Islet precursor cell (in vitro differentiated cells): ENCODE measurements around the gene RICTOR.

ENCODE experiments used
- DNase-seq: peaks from one replicate; pipeline ENCODE4 v3.0.0-alpha.2; 2018

Gene RICTOR

DNA sequence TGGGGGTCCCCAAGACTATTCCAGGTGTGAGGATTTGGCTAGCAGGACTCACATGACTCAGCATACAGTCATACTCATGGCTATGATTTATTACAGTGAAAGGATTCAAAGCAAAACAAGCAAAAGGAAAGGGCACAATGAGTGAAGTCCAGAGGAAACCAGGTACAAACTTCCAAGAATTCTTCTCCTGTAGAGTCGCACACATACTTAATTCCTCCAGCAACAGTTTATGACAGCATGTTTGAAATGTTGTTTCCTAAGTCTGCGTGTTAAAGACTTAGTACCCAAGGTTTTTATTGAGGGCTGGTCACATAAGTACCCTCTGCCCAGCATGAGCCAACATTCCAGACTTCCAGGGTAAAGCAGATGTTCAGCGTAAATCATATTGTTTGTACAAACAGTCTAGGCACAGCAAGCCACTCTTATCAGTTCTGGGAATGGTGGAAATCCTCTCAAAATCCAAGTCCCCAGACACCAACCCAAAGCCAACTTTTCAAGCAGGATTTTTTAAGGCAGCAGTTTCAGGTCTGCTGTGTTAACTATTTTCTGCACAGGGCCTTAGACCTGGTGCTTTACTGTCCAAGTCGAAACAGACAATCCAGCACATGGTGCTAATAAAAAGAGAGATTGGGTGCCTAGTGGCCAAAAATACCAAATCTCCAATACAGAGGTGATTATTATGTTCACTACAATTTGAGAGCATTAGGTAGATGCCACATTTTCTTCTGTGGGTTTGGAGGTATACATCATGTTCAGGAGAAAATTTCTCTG is 18.6 kb upstream of the RICTOR start:
- DNase-seq: no peak

DNA sequence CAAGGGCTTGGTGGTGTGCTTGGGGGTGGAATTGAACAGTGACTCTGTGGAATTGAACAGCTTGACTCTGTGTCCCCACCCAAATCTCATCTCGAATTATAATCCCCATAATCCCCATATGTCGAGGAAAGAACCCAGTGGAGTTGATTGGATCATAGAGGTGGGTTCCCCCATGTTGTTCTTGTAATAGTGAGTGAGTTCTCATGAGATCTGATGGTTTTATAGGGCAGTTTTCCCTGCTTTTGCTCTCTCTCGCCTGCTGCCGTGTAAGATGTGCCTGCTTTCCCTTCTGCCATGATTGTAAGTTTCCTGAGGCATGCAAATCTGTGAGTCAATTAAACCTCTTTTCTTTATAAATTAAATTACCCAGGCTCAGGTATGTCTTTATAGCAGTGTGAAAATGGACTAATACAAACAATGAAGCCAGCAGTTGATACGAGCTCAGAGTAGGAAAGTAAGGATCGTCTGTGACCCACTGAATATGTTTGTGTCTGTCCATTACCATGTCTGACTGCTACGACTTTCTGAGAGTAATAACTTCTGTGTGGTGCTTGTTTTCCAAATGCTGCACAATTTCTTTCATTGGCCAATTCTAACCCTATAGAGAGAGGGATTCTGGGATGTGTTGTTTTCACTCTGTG is 17.9 kb upstream of the RICTOR start:
- no peak for DNase-seq

DNA sequence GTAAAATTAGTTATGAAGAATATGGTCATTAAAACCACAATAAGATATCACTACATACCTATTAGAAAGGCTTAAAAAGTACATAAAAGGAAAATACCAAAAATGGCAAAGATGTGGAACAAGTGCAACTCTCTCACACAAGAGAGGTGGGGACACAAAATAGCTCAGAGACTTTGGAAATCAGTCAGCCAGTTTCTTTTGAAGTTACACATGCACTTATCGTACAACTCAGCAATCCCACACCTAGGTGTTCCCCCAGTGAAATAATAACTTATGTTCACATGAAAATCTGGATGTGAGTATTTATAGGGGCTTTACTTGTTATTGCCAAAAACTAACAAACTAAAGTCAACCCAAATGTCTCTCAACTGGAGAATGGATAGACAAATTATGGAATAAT is 9.8 kb upstream of the RICTOR start:
- no peak for DNase-seq

DNA sequence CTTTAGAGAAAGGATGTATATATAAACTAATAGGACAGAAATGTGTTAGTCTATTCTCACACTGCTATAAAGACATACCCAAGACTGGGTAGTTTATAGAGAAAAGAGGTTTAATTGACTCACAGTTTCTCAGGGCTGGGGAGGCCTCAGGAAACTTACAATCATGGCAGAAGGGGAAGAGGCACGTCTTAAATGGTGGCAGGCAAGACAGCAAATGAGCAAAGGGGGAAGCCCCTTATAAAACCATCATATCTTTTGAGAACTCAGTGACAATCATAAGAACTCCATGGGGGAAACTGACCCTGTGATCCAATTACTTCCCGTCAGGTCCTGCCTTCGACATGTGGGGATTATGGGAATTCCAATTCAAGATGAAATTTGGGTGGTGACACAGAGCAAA is 8.8 kb upstream of the RICTOR start:
- no peak for DNase-seq

DNA sequence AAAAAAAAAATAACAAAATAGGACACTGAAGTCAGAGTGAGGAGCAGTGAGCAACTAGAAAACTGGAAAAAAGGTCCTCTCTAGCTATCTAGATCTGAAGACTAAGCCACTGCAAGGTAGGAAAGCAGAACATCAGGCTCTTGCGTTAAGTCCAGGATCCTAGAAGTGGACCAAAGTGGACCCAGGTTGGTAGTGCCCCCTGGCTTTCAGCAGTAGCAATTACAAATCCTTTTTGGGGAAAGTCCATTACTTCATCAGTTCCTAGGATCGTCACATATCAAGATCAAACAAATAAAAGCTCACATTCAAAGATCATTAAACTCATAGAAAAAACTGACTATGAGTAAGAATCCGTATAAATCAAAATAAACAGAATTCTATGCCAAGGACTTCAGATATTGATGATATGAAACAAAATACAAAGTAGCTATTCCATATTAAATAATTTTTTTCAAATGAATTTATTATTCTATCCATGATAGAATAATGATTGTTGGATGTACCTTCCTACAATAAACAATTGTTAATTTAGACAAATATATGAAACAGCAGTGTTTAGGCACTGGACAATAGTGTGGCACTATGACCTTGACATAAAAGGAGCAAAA is 6.5 kb upstream of the RICTOR start:
- peak; percentile 62 for DNase-seq

DNA sequence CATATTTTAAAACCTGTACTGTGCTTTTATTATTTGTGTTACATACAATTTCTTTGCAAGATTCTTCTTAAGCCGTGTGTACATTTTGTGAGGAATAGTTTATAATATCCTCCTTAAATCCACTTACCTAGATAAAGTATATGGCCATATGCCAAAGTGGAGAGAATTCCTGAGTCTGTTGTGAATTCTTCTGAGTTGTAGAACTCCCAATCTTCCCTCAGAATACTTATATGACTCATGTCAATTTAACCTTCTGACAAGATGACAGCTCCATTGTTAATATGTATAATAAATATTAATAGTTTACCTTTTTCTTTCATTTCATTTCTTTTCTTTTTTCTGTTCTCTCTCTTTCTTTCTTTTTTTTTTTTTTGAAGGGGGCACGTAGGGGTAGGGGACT is 6.0 kb upstream of the RICTOR start:
- DNase-seq: no peak

DNA sequence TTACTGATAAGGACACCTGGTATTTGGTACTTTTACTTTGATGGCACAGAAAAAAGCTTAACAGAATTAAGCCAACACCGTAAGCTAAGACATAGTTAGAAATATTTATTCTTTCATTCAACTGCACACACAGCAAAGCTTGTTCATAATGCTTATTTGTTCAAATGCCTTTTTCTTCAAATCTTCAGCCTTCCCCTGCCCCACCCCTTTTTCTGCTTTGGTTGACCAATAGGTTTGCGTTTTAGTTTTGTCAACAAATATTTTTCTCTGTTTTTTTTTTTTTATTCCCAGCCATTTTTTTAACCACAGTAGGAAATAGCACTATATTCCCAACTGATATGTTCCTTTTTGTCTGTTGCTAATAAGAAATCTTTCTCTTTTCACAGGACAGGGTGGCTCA is 4.9 kb upstream of the RICTOR start:
- DNase-seq: no peak

DNA sequence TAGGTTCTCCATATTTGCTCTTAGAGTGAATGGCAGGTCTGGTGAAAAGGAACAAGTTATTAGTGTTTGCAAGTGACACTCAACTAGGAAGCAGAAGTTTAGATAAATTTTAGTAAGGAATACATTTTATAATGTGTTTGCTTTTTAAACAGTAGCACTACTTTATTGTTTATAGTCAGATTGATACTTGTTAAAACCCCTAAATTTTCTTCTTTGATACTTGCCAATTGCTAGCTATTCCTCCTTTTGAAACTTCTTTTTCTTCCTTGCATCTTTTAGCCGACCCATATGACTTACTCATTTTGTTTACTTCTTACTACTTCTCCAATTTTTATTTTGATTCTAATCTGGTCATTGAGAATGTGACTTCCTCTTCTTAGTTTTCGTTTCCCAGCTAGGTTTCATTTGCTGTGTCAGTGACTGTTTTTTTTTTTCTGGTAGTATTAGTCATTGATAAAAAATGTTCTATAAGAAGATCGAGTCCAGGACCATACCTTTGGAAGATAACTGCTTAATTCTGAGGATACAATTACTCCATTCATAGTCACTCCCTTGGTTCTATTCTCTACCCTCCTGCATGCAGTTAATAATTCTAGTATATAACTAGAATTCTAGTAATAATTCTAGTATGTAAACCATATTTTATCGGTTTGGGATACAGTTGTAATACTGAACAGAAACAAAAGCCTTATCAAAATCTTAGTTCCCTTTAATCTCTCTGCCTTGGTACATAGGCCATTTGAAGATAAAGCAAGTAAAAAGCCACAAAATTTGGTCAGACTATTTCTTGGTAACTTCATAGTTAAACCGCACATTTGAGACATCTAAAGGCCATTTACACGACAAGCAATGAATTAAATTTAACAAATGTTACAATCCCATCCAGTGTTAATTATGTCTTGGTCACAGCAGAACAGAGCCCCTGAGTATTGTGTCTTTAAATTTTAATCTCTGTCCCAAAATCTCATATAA is 2.8 kb upstream of the RICTOR start:
- no peak for DNase-seq

DNA sequence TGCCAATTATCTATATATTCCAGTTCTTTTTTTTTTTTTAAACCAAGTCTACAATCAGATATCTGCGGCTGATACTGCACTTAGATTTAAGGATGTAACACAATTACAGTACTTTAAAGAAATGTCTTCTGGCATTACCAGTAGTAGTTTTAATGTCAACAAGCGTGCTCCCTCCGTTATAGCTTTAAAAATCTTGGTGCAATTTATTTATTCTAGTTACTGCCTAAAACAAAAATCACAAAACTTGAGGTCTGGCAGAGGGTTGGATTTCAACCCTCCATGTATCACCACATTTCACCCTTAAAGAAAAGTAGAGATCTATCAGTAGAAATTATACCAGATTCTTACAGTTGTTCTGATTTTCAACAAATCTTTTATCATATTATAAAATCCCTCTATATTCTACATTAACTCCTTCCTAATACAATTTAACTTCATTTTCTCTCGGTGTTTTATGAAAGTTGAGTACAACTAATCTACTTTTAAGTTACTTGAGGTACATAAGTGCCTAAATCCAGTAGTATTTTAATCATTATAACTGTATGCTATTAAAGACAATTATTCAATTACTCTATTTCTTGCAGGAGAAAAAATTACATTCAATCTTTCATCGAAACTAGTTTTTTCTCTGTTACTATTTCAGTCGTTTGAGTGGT is 2.0 kb upstream of the RICTOR start:
- DNase-seq: no peak

DNA sequence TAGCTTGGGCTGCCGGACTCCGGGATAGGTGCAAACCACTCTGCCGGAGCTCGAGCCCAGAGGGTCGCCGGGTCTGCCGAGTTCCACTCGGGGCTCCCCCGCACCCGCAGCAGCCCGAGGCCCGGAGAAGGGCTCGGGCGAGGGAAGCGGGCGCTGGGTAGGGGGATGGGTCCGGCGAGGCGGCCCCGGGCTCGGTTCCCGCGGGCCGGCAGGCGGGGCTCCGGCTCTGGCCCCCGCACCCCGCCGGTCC is 507 bp downstream of the RICTOR start:
- peak; percentile 74 for DNase-seq

DNA sequence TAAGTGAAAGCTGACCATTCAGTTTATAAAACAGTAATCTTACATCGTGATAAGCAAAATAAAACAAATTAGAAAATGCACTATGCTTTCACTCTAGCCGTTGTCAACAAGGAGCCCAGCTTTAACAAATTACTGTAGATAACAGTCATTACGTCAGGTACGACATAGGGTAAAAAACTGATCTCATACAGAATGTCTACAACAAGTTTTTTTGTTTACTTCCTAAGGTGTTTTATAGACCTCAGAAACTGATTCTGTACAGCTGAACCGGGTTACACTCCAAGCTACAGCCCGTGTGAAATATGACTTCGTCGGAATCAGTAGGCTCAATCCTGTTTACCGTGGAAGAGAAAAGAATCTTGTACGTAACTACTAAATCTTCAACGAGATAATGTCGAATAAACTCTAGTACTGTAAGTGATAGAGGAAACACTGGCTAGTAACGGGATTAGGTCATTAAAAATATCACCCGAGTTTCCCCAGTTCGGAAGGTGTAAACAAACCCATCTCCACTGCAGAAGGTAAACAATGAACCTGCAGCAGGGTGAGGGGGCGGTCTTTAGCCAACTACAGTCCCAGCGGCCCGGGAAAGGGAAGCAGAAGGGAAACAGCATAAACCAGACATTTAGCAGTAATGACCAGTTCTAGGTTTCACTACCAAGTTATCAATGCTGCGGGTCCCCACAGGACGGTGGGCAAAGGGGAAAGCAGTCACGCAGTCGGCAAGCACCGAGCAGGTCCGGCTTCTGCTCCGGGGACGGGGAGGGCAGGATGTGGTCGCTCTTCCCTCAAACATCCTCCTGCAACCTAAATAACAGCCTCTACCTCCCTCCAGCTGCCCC is 1.1 kb downstream of the RICTOR start:
- peak; percentile 75 for DNase-seq

DNA sequence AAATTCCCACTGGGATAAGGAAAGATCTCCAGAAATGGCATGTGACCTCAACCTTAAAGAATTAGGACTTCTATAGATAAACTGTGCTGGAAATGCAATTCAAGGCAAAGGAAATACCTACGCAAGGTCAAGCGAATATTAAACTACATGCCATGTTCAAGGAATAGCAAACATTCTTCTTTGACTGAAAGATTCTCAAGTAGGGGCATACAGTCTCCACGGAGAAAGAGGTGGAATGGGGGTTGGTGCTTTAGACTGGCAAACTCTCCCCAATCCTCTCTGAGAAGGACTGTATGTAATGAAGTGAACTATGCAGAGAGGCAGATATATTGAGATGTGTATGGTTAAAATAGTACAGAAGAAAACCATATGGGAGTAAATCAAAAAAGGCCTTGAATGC is 6.1 kb downstream of the RICTOR start:
- no peak for DNase-seq

DNA sequence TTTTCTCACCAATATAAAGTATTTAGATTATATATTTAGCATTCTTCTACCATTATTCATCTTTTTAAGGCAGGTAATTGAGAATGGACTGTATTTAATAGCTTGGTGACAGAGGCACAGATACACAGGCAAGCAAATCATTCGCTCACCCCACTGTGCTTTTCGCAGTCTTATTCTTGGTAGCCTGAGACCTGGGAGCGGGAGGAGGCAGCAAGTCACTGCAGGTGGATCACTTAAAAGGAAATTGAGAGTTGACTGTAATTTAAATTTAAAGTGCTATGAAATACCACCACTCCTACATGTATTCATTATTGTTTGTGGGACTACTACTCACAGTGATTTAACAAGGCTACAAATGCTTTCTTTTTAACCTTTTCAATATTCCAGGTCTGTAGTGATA is 9.7 kb downstream of the RICTOR start:
- DNase-seq: no peak

DNA sequence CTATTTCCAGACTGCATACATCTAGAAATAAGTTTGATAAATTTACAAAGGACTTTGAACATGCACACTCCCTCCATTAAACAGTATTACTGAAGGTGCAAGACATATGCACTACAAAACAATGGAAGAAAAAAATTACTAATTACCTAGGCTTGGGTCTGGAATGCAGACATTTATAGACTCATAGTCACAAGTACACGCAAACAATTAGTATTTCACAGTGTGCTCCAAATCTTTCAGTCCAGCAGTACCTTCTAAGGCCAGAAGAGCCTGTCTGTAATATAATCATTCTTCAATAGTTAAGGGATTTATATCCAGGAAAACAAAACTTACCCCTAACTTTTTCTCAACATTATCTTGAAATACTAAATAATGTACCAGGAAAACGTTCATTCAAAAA is 11.2 kb downstream of the RICTOR start:
- no peak for DNase-seq

DNA sequence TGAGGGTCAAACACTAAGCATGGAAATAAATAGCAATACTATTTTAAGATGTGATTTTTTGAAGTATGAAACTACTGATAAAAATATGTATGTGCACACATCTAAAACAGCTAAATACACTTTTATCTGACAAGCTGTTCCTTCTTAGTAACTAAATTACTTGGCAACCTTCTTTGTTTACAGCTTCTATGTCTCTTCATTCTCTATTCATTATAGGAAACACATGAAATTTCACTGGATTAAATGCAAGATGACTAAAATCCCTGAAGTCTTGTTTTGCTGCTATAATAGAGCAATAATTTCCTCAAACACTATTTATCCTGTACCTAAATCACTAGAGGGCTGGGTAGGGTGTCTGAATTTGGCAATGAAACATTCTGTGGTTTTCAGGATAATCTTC is 11.7 kb downstream of the RICTOR start:
- DNase-seq: no peak

DNA sequence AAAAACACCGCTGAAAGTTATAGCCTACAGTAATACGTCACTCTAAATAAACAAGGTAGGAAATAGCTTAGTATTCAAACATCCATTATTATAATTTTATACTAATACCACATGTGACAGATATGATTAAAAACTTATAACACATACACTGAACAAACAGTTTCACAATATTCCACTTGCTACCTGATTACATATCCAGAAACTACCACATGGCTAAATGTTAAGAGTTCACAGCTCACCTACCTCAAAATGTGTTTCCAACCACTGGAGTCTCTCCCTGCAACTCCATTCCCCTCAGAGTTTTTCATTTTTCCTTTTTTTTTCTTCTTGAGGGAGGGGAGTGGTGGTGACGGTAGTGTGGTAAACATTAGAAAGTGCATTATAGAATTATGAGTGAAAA is 12.1 kb downstream of the RICTOR start:
- DNase-seq: no peak

DNA sequence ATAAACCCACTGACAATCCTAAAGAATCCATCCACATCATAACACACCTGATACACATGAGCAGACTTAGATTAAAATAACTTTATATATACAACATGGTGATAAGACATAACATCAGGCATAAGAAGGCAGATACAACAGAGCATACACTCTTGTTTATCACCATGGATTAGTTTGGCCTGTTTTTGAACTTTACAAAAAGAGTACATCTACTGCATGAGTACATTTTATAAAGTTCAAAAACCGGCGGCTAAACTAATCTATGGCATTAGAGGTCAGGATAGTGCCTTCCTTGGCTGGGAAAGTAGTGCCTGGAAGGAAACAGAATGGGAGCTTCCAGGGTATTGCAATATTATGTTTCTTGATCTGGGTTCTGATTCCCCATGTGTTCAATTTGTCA is 15.1 kb downstream of the RICTOR start:
- DNase-seq: no peak

DNA sequence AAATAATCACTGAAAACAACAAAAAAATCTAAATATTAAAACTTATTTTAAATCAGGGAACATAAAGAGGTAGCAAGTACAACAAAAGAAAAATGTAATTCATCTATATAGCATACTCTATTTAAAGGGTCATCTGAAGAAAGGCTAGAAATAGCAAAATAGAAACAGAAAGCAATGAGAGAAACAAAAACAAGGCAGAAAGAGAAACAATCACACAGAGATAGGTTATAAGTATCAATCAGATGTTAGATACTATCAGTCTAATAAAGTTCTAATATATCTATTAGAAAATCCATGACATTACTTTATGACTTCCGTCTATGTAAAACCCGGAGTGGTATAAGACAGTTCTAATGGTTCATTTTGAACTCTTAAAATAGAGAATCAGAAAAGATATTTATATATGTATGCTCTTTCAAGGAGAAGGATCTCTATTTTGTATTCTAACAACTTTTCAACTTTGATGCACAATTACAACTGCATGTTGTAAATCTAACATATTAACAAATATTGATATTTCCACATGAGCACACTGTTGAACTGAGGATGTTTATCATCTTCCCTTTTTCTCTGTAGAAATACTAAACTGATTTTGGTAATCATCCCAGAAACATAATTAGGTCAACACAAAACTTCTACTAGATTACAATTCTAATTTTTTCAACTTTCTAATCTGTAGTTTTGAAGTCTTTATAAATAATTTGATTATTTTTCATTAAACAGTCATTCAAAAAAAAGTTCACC is 15.8 kb downstream of the RICTOR start:
- DNase-seq: no peak

DNA sequence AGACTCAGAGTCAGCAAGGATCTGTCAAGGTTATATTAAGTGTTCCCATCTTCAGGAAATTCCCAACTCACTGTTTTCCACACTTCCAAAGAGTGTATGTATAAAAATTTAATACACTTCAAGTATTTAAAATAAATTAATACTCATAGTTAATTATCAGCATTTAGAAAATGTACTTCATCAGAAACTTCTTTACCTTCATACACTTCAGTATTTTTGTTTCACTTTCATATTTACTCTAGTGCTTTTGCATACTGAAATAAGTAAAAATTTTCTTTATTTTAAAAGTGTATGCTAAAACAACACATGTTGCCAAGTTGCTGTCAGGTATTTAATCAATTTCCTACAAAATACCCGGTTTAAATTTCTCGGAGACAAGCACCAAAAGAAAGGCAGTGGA is 16.5 kb downstream of the RICTOR start:
- DNase-seq: no peak

DNA sequence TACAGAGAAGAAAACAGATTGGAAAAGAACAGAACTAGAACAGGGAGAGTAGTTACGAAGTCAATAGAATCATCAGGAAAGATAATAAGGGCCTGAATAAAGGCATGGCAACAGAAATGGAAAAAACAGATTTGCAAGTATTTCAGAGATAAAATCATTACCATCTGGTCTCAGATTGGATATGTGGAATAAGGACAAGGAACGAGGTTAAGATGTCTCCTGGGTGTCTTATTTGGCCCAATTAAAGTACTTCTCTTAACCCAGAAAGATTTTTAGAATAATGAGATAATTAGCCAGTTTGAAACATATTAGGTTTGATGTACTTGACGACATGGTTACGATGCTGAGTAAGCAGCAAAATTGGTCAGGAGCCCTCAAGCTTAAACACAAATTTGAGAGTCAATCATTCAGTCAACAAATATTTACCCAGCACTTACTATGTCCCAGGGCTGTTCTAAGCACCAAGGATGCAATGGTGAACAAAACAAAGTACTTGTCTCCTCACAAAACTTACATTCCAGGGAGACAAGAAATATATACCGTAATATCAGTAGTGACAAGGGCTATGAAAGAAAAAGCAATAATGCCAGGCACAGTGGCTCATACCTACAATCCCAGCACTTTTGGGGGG is 18.3 kb downstream of the RICTOR start:
- no peak for DNase-seq
